Stimulated activated naive B cell treated with anti-CD40 and anti-IgM and Interleukin-4, amounts not matched to agents 10 μg/mL and 1 μg/mL and 100 μg/mL, for 72 hours (primary cell): Measurements from ENCODE around the gene ZNF808.
A peak's percentile ranks its signal among the peaks of the same experiment; 100 is the strongest.
"Not testable (repeated sequence)": the region's sequence is repeated elsewhere in the genome, so short reads cannot be mapped to it uniquely, and the experiment has no call there.

Experiments
- ATAC-seq, 2 donors: fragments of 150-1000 bp; cut with Tn5 transposase; replicated peaks; 2 replicates each; pipeline ENCODE4 v1.10.0; 2021; ENCODE audit warnings: moderate library complexity in 1 of 2
- DNase-seq: peaks from one replicate; pipeline ENCODE4 v3.0.0; 2021
- H3K27ac Mint-ChIP-seq: one replicate; pipeline ENCODE4 v1.8.0; 2022; ENCODE audit warnings: mild to moderate bottlenecking, mixed read lengths
- H3K27me3 Mint-ChIP-seq, 2 donors: one replicate each; pipeline ENCODE4 v1.8.0; 2022; ENCODE audit warnings: mixed read lengths in 2 of 2
- H3K36me3 Mint-ChIP-seq, 2 donors: one replicate each; pipeline ENCODE4 v1.8.0; 2022; ENCODE audit warnings: mixed read lengths in 2 of 2, mild to moderate bottlenecking in 1 of 2
- H3K4me1 Mint-ChIP-seq, 2 donors: one replicate each; pipeline ENCODE4 v1.8.0; 2022; ENCODE audit warnings: mixed read lengths in 2 of 2, mild to moderate bottlenecking in 1 of 2
- H3K4me3 Mint-ChIP-seq, 2 donors: one replicate each; pipeline ENCODE4 v1.8.0; 2022; ENCODE audit warnings: mild to moderate bottlenecking in 2 of 2, mixed read lengths in 2 of 2, moderate library complexity in 1 of 2
- H3K9me3 Mint-ChIP-seq, 2 donors: one replicate each; pipeline ENCODE4 v1.8.0; 2022; ENCODE audit warnings: mixed read lengths in 2 of 2, mild to moderate bottlenecking in 1 of 2

Gene ZNF808

DNA sequence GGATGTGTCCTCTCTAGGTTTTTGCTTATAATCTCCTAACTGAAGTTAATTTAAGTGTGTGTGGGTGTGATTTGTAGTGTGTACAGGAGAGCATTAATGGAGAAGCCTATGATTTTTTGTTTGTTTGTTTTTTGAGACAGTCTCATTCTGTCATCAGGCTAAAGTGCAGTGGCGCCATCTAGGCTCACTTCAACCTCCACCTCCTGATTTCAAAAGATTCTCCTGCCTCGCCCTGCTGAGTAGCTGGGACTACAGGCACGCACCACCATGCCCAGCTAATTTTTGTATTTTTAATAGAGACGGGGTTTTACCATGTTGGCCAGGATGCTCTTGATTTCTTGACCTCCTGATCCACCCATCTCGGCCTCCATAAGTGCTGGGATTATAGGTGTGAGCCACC, 63.3 kb downstream of the ZNF808 start:
- peaks cover 49 to 64% of the 10 kb centered on the region in 2 donors for H3K36me3 Mint-ChIP-seq
- no peak overlapping the region for H3K27ac Mint-ChIP-seq

DNA sequence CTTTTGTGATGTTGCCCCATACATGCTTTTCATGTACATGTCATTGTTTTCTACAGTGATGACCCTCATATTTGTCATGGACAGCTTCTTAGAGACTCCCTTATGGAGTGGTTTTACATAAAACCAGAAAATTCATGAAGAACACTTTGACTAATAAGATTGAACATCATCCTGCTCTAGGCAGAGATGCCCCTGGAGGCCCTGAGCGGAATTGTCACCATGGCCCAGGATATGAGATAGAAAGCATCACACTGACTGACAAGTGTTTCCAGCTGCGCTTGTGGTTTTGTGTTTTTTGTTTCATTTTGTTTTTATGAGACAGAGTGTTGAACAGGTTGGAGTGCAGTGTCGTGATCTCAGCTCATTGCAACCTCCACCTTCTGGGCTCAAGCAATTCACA, 64.8 kb downstream of the ZNF808 start:
- H3K27ac Mint-ChIP-seq, result no peak overlapping the region
- H3K27me3 Mint-ChIP-seq, result no peaks in the 10 kb centered on the region
- H3K4me1 Mint-ChIP-seq, result peaks cover 0 to 4% of the 10 kb centered on the region in 2 donors
- DNase-seq (no peak), ATAC-seq (no peak)
- H3K36me3 Mint-ChIP-seq, result peaks cover 54 to 67% of the 10 kb centered on the region in 2 donors
- H3K4me3 Mint-ChIP-seq, result no peak overlapping the region
- peaks cover 13 to 16% of the 10 kb centered on the region in 2 donors for H3K9me3 Mint-ChIP-seq

More for the DNA sequence above, 63.3 kb downstream of the ZNF808 start:
- H3K4me3 Mint-ChIP-seq, result no peak overlapping the region
- ATAC-seq, result no peak
- H3K9me3 Mint-ChIP-seq, result peaks cover 5 to 6% of the 10 kb centered on the region in 2 donors
- peaks cover 0 to 5% of the 10 kb centered on the region in 2 donors for H3K4me1 Mint-ChIP-seq
- DNase-seq, result no peak
- no peaks in the 10 kb centered on the region for H3K27me3 Mint-ChIP-seq

DNA sequence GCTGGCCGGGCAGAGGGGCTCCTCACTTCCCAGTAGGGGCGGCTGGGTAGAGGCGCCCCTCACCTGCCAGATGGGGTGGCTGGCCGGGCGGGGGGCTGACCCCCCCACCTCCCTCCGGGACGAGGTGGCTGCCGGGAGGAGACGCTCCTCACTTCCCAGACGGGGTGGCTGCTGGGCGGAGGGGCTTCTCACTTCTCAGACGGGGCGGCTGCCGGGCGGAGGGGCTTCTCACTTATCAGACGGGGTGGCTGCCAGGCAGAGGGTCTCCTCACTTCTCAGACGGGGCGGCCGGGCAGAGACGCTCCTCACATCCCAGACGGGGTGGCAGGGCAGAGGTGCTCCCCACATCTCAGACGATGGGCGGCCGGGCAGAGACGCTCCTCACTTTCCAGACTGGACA, 66.0 kb downstream of the ZNF808 start:
- peaks cover 54 to 66% of the 10 kb centered on the region in 2 donors for H3K36me3 Mint-ChIP-seq
- H3K27me3 Mint-ChIP-seq, H3K4me1 Mint-ChIP-seq, H3K4me3 Mint-ChIP-seq, H3K27ac Mint-ChIP-seq, DNase-seq, ATAC-seq: not testable (repeated sequence)
- H3K9me3 Mint-ChIP-seq, result peaks cover 15 to 17% of the 10 kb centered on the region in 2 donors

DNA sequence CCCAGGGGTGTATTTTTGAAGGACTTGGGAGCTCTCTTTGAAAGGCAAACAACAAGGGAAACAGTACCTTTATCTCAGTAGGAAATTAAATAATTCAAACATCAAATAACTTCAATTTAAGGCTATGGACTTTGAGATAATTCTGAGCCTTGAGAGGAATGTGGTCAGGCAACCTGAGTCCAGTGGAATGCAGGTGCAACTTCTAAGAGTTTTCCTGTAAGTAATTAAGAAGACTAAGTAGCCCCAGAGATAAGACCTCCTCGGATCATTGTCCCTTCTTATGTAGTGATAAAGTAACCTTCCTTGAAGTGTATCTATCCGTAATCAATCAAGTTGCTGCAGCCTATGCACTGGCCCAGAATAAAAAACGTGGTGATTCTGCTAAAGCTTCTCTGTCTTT, 71.8 kb downstream of the ZNF808 start:
- Mint-ChIP-seq H3K9me3 (peaks cover 13 to 17% of the 10 kb centered on the region in 2 donors), H3K4me1 (peaks cover 8 to 21% of the 10 kb centered on the region in 2 donors), H3K27ac (no peak overlapping the region), H3K36me3 (peaks cover 29 to 48% of the 10 kb centered on the region in 2 donors), H3K27me3 (no peaks in the 10 kb centered on the region), H3K4me3 (no peak overlapping the region)
- no peak for ATAC-seq
- DNase-seq, result no peak

DNA sequence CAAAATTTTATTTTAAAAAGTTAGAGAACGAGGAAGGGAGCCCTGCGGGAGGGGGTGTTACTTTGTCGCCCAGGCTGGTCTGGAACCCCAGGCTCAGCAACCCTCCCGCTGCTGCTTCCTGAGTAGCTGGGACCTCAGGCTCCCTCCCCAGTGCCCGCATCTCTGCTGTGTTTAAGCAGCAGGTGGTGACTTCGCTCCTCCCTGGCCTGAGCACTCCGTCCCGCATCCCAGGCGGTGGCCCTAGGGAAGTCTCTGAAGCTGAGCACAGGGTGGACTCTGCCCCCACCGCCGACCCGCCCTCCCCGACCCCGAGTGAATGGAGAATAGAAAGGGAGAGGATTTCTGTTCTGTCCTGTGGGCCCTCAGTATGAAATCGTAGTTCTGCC, 73.2 kb downstream of the ZNF808 start:
- peak overlapping the region; percentile 88 to 91 for H3K4me3 Mint-ChIP-seq
- H3K27ac Mint-ChIP-seq, result peak overlapping the region; percentile 86
- peaks cover 8 to 27% of the 10 kb centered on the region in 2 donors for H3K4me1 Mint-ChIP-seq
- ATAC-seq (peak; percentile 35 to 39), DNase-seq (no peak)
- peaks cover 34 to 47% of the 10 kb centered on the region in 2 donors for H3K36me3 Mint-ChIP-seq
- H3K27me3 Mint-ChIP-seq, result no peaks in the 10 kb centered on the region
- H3K9me3 Mint-ChIP-seq, result peaks cover 15 to 17% of the 10 kb centered on the region in 2 donors

DNA sequence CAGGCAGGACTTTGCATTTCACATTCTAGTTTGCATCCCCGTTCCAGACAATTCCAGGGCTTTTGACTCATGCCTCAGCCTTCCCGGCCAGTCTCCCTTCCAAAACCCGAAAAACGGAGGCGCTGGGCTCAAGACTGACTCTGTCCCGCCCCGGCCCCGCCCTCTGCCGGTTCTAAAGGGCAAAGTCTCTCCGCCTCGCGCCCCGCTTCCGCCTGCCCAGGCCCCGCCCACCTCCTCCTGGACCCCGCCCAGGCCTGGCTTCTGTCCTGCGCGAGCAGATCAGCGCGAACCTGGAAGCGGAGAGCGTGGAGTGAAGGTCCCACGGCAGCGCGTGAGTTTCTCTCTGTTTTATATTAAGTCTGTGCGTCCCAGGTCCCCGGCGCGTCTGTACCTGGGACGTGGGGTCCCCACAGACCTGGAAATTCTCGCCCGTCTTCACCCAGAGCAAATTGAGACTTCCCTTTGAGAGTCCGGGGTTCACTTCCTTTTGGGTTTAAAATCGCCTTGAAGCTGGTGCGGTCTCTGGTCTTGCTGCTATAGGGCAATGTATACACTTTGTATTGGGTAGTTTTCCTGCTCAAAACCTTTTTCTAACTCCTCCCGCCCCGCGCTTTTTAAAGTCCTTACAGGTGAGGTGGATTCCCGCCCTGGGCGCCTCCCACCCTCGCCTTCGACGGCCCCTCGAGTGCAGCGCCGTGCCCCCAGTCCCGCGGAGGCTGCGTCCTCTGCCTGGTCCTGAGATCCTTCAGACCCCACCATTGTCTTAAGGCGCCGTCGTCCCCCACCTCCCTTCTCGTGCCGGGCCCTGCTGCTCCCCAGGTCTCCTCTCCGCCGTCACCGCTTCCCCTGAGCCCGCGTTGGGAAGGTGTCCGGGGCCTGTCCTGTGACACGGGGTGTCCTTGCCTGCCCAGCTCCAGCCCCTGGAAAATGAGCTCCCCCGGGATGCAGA, 73.8 kb downstream of the ZNF808 start:
- peak overlapping the region; percentile 86 for H3K27ac Mint-ChIP-seq

DNA sequence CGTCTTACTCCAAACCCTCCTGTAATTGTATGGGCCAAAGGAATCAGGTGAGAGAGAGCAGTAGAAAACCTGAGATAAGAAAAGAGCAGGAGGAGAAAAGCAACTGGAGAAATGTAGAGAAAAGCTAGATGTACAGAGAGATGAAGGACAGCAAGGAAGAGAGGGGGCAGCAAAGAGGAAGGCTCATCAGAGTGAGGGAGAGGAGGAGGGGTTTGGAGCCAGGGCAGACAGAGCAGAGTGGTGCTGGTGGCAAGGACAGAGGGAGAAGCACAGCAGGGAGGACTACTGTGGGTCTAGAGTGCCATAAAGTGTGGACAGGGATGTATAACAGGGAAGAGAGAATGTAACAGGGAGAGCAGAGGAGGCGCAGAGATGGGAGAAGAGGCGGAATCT, 74.5 kb downstream of the ZNF808 start:
- Mint-ChIP-seq H3K4me3 (peak overlapping the region; percentile 88 to 91), H3K36me3 (peaks cover 27 to 44% of the 10 kb centered on the region in 2 donors), H3K27ac (peak overlapping the region; percentile 86), H3K9me3 (peaks cover 9 to 12% of the 10 kb centered on the region in 2 donors), H3K4me1 (peaks cover 11 to 34% of the 10 kb centered on the region in 2 donors)
- DNase-seq, H3K27me3 Mint-ChIP-seq, ATAC-seq: not testable (repeated sequence)

More for the DNA sequence above, 73.8 kb downstream of the ZNF808 start:
- H3K36me3 Mint-ChIP-seq, result peaks cover 32 to 45% of the 10 kb centered on the region in 2 donors
- no peaks in the 10 kb centered on the region for H3K27me3 Mint-ChIP-seq
- peaks cover 14% of the 10 kb centered on the region in 2 donors for H3K9me3 Mint-ChIP-seq
- peak overlapping the region; percentile 88 to 91 for H3K4me3 Mint-ChIP-seq
- peak; percentile 87 for DNase-seq
- peaks cover 9 to 30% of the 10 kb centered on the region in 2 donors for H3K4me1 Mint-ChIP-seq
- peak; percentile 96 to 98 for ATAC-seq

DNA sequence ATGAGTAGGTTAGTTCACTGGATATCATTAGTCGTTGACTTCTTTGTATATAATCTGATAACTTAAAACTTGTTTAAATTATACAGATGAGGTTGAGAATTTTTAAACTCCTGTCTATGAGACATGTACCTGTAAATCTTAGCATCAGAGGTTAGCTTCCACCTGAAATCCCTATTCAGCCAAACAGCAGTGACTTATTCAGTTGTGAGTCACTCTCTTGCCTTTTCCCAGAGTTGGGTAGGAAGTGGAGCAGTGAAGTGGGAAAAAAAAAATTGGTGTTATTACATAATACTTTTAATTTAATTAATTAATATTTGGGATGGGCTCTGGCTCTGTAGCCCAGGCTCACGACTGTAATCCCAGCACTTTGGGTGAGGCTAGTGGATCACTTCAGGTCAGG, 75.5 kb downstream of the ZNF808 start:
- Mint-ChIP-seq H3K4me1 (peaks cover 11 to 34% of the 10 kb centered on the region in 2 donors), H3K9me3 (peaks cover 3 to 5% of the 10 kb centered on the region in 2 donors), H3K36me3 (peaks cover 21 to 39% of the 10 kb centered on the region in 2 donors), H3K27ac (no peak overlapping the region), H3K4me3 (no peak overlapping the region), H3K27me3 (no peaks in the 10 kb centered on the region)
- ATAC-seq (no peak), DNase-seq (no peak)

DNA sequence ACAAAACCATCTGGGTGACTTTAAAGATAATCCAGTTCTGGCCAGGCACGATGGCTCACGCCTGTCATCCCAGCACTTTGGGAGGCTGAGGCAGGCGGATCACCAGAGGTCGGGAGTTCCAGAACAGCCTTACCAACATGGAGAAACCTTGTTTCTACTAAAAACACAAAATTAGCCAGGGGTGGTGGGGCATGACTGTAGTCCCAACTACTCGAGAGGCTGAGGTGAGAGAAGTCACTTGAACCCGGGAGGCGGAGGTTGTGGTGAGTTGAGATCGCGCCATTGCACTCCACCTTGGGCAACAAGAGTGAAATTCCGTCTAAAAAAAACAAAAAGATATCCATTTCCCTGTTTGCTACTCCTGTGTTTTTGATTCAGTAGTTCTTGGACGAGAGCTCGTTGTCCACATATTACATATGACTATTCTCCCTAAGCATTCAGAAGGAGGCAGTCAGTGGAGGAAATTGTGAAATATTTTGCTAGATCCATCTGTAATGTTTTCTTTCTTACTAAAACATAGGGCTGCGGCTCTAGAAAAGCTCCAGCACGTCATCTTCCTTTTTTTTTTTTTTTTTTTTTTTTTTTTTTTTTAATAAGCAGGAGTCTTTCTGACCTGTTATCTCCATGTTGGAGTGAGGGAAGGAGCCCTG, 76.2 kb downstream of the ZNF808 start:
- Mint-ChIP-seq H3K4me3 (no peak overlapping the region), H3K9me3 (peaks cover 3 to 5% of the 10 kb centered on the region in 2 donors), H3K27me3 (no peaks in the 10 kb centered on the region), H3K4me1 (peaks cover 11 to 35% of the 10 kb centered on the region in 2 donors), H3K36me3 (peaks cover 21 to 41% of the 10 kb centered on the region in 2 donors), H3K27ac (no peak overlapping the region)
- no peak for DNase-seq
- no peak for ATAC-seq
